Activated CD4-positive, alpha-beta T cell treated with anti-CD3 and anti-CD28 coated beads for 36 hours (primary cell): ENCODE measurements around the gene SGK2. TPM values are rescaled to one million over a fixed set of nuclear protein-coding genes. Genes with fewer than 3 reads are reported as not detected.

ENCODE experiments used
- ATAC-seq: fragments of 200-7000 bp; cut with Tn5 transposase; one replicate; pipeline ENCODE4 v1.10.0; 2021; ENCODE audit warnings: mild to moderate bottlenecking, moderate library complexity
- CTCF ChIA-PET: fragments of 350-600 bp; sonication (Branson Sonifier 250); formaldehyde crosslinking; loops from one replicate; lab custom pipeline; 2021; ENCODE audit warnings: antibody characterized with exemption; lab: Charles Lee
- POLR2A ChIA-PET: fragments of 350-600 bp; sonication (Branson Sonifier 250); formaldehyde crosslinking; loops from one replicate; lab custom pipeline; 2021; ENCODE audit warnings: antibody characterized with exemption, inconsistent platforms; lab: Charles Lee
- DNase-seq: peaks from one replicate; pipeline ENCODE4 v3.0.0-alpha.2; 2020
- H3K27ac Mint-ChIP-seq: one replicate; pipeline ENCODE4 v1.8.0; 2021; ENCODE audit warnings: mixed read lengths
- H3K27me3 Mint-ChIP-seq: one replicate; pipeline ENCODE4 v1.8.0; 2021; ENCODE audit warnings: mixed read lengths
- H3K36me3 Mint-ChIP-seq: one replicate; pipeline ENCODE4 v1.8.0; 2021; ENCODE audit warnings: low read depth, mixed read lengths
- H3K4me1 Mint-ChIP-seq: one replicate; pipeline ENCODE4 v1.8.0; 2021; ENCODE audit warnings: mixed read lengths
- H3K4me3 Mint-ChIP-seq: one replicate; pipeline ENCODE4 v1.8.0; 2021; ENCODE audit warnings: mild to moderate bottlenecking, moderate library complexity, mixed read lengths
- H3K9me3 Mint-ChIP-seq: one replicate; pipeline ENCODE4 v1.8.0; 2021; ENCODE audit warnings: low read depth, mixed read lengths
- intact Hi-C, 2 experiments: fragments of 100-400 bp; cut with DNase I in 1 of 2; cut with micrococcal nuclease in 1 of 2; formaldehyde crosslinking; loops; one replicate each; pipeline versions ENCODE4 v1.14.2 to v1.15.1; 2022 to 2024; cut with DNase I, micrococcal nuclease
- total RNA-seq, 2 experiments: library from RNA; stranded (reverse); gene quantifications; one replicate each; pipeline ENCODE4 v1.2.3, GENCODE V29; 2021

Gene SGK2
- total RNA-seq, 2 experiments from 2014 or later = 0.27 to 0.65 TPM

DNA sequence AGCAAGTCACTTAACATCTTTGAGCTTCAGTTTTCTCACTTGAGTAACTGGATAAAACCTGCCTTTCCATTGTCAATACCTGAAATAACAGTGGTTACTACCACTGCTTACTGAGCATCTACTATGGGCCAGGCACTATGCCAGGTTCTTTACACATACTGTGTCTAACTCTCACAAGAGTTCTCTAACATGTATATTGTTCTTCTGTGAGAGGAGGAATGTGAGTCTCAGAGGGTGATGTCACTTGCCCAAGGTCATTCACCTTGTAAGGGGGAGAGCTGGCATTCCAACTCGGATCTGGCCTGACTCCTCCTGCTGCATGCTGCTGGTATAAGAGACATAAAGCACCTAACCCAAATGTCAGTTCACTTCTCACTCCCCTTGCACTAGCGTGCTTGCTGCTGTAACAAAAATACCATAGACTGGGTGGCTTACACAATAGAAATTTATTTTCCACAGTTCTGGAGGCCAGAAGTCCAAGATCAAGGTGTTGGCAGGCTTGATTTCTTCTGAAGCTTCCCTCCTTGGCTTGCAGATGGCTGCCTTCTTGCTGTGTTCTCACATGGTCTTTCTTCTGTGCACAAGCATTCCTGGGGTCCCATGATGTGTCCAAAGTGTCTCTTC is 21.9 kb upstream of the SGK2 start:
- ChIA-PET CTCF (interaction anchor here (0.6 to 1.1 kb wide), 3 partner anchors 45 to 544 kb away, joined by 3 to 4 read pairs (median 3); no protein-coding TSS in a partner anchor), POLR2A (no interaction called here)
- Mint-ChIP-seq H3K4me3 (no peak overlapping the region), H3K36me3 (no peaks in the 10 kb centered on the region), H3K27me3 (no peaks in the 10 kb centered on the region), H3K9me3 (no peaks in the 10 kb centered on the region), H3K27ac (no peak overlapping the region), H3K4me1 (no peaks in the 10 kb centered on the region)
- DNase-seq (no peak), ATAC-seq (no peak)
- intact Hi-C loops = loop anchor here in 1 of 2 experiments (2.0 to 5.0 kb wide), 2 partner anchors 155 to 544 kb away; no protein-coding TSS in a partner anchor

DNA sequence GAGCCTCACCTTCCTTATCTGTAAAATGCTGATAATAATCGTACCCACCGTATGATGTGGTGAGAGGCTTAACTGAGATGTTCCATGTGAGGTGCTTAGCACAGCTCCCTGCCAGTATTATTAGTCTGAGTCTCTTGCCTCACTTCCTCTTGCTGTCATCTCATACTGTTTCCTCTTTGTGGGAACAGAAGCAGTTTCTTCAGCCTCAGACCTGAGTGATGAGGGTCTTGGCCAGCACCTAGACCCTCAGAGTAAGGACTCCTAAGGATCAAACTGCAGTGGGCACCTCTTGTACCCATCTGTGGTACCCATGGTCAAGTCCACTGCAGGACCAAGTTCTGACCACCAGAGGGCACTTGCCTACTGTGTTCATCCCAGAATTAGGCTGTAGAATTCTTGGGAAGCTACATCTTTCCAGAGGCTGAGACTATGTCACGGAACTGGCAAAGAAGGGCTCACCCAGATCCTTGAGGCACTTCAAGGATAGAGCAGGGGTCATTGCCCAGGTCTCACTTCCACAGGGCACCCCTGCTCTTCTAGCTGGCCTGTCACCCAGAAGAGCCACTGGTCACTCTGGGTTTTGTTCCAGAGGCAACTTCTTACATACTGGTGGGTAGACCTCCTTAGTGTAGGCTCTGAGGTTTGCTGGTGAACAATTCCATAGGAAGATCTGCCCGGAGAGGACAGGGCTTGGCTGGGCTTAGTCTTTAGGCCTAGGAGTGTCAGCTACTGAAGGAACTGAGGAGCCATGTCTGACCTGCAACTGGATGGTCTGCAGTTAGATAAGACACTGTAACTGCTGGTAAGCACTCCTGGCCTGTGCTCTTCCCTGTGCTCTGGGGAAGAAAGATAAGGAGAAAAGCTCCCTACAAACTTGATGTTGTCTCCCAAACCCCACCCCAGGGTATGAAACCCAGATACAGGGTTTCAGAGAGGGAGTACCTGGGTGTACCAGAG is 20.6 kb upstream of the SGK2 start:
- no peak overlapping the region for H3K4me3 Mint-ChIP-seq
- H3K4me1 Mint-ChIP-seq = no peaks in the 10 kb centered on the region
- H3K27ac Mint-ChIP-seq = no peak overlapping the region
- ChIA-PET POLR2A (no interaction called here), CTCF (interaction anchor here (0.5 to 2.5 kb wide), 19 partner anchors 8 to 558 kb away, joined by 3 to 13 read pairs (median 4); partner anchors contain the start of gene IFT52)
- intact Hi-C loops = loop anchor here (1.0 to 5.0 kb wide), 4 partner anchors 154 to 543 kb away; no protein-coding TSS in a partner anchor
- no peaks in the 10 kb centered on the region for H3K27me3 Mint-ChIP-seq
- H3K36me3 Mint-ChIP-seq = no peaks in the 10 kb centered on the region
- no peaks in the 10 kb centered on the region for H3K9me3 Mint-ChIP-seq
- ATAC-seq (peak; percentile 47), DNase-seq (peak; percentile 70)

DNA sequence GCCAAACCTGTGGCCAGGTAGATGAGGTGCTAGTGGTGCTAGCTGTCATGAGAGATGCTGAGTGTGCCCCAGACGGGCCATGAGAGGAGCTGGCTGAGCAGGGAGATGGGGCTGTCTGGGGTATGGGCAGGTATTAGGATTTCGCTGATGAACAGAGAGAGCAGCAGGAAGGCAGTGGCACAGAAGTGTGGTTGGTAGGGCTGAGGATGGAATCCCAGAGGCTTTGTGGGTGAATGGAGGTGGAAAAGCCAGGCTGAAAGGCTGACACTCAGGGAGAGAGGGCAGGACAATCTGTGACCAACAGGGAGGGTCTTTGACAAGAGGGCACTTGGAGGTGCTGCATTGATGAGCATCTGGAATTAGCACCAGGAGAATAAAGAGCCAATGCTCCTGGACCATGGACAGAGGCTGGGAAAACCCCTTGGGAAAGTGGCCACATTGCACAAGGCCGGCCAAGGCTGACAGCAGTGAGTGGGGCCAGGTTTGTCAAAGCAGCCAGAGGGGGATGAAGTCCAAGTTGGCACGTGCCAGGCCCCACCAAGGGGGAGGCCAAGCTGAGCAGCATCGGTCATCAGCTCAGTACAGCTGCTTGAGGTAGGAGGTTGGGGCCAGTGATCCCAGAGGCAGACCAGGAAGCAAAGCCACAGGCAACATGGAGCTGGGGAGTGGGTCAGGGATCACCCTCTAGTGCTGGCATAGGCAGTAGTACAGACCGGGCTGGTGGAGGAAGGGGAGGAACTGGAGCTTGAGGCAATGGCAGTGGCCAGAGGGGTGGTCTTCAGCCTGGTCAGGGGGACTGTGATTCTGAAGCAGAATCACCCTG is 19.7 kb upstream of the SGK2 start:
- Mint-ChIP-seq H3K27ac (no peak overlapping the region), H3K4me3 (no peak overlapping the region), H3K36me3 (no peaks in the 10 kb centered on the region), H3K9me3 (no peaks in the 10 kb centered on the region), H3K4me1 (no peaks in the 10 kb centered on the region), H3K27me3 (no peaks in the 10 kb centered on the region)
- ATAC-seq = no peak
- CTCF ChIA-PET = interaction anchor here (0.5 to 2.5 kb wide), 15 partner anchors 7 to 551 kb away, joined by 3 to 13 read pairs (median 3); partner anchors contain the start of gene IFT52
- intact Hi-C loops = loop anchor here (1.0 to 5.0 kb wide), 3 partner anchors 153 to 542 kb away; no protein-coding TSS in a partner anchor
- DNase-seq = no peak
- POLR2A ChIA-PET = no interaction called here

DNA sequence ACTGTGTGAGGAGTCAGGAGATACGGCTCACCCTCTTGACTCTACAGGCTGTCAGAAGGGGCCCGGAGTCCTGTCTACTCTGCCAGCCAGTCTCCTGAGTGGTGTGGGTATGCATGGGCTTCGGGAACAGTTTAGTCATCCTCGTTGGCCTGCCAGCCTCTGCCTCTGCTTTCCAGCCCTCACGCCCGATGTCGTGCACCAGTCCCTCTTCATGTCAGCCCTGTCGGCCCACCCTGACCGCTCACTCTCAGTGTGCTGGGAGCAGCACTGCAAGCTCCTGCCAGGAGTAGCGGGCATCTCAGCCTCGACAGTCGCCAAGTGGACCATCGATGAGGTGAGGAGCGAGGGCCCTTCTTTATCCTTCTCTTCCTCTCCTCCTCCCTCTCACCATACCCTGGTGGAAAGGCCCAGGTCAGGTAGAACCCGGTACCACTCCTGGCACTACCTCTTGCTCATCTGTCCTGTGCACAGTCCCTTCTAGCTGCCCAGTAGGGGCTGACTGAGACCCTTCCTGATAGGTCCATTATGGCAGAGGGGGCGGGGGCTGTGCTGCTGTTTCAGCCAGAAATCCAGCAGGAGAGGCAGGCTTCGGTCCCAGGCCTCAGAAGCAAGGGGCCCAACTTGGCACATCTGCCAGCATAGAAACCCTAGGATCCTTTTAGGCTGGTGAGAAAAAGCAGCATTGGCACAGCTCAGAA is 18.7 kb upstream of the SGK2 start:
- no peak for DNase-seq
- no peaks in the 10 kb centered on the region for H3K4me1 Mint-ChIP-seq
- CTCF ChIA-PET = interaction anchor here (0.7 to 2.5 kb wide), 2 partner anchors 153 to 248 kb away, joined by 3 to 13 read pairs; no protein-coding TSS in a partner anchor
- H3K27me3 Mint-ChIP-seq = no peaks in the 10 kb centered on the region
- intact Hi-C loops = loop anchor here in 1 of 2 experiments (5.0 kb wide), 1 partner anchor 152 kb away; no protein-coding TSS in a partner anchor
- POLR2A ChIA-PET = no interaction called here
- ATAC-seq = no peak
- H3K4me3 Mint-ChIP-seq = no peak overlapping the region
- H3K27ac Mint-ChIP-seq = no peak overlapping the region
- H3K9me3 Mint-ChIP-seq = no peaks in the 10 kb centered on the region
- no peaks in the 10 kb centered on the region for H3K36me3 Mint-ChIP-seq

DNA sequence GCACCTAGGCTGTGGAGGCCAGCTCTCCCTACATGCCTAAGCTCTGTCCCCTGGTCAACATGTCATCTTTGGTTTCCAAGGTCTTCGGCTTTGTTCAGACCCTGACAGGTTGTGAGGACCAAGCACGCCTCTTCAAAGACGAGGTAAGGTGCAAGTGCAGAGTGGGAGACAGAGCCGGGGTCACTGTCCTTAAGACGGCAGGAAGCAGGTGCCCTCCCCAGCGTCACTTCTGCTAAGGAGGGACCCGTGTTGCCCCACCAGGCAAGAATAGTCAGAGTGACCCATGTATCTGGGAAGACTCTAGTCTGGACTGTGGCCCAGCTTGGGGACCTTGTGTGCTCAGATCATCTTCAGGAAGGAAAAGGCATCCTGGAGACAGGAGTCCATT is 18.2 kb upstream of the SGK2 start:
- Mint-ChIP-seq H3K27ac (no peak overlapping the region), H3K36me3 (no peaks in the 10 kb centered on the region), H3K4me3 (no peak overlapping the region), H3K9me3 (no peaks in the 10 kb centered on the region), H3K4me1 (no peaks in the 10 kb centered on the region), H3K27me3 (no peaks in the 10 kb centered on the region)
- ChIA-PET POLR2A (no interaction called here), CTCF (no interaction called here)
- DNase-seq (no peak), ATAC-seq (no peak)
- intact Hi-C loops = no loop called here

DNA sequence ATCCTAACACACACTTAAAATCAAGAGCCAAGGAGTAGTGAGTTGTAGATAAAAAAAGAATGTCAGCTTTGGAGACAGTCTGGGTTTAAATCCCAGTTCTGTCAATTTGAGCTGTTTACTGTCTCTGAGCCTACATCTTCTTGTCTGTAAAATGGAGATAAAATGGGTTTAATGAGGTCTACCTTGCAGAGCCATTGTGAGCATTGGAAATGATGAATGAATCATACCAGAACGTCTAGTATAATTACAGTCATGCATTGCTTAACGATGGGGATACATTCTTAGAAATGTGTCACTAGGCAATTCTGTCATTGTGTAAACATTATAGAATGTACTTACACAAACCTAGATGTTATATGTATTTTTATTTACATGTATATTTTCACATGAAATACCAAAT is 17.6 kb upstream of the SGK2 start:
- ATAC-seq (peak; percentile 26), DNase-seq (no peak)
- no peaks in the 10 kb centered on the region for H3K36me3 Mint-ChIP-seq
- no peaks in the 10 kb centered on the region for H3K9me3 Mint-ChIP-seq
- H3K27me3 Mint-ChIP-seq = no peaks in the 10 kb centered on the region
- H3K4me1 Mint-ChIP-seq = no peaks in the 10 kb centered on the region
- H3K4me3 Mint-ChIP-seq = no peak overlapping the region
- ChIA-PET POLR2A (no interaction called here), CTCF (no interaction called here)
- intact Hi-C loops = no loop called here
- H3K27ac Mint-ChIP-seq = no peak overlapping the region

DNA sequence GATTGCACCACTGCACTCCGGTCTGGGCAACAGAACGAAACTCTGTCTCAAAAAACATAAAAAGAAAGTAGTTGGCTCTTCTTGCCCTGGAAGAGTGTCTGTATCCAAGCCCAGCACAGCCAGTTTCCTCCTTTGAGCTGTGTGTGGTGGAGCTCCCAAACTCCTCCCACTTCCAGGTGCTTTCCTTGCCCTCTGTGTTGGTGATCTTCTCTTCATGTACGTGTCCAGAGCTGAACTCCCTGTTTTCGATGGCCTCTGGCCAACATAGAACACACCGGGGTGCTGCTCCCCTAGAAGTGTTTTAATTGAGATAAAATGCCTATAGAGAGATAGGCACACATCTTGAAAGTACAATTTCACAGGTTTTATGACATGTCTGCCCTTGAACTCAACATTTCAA is 16.7 kb upstream of the SGK2 start:
- H3K4me1 Mint-ChIP-seq = no peaks in the 10 kb centered on the region
- no peaks in the 10 kb centered on the region for H3K36me3 Mint-ChIP-seq
- DNase-seq (no peak), ATAC-seq (no peak)
- POLR2A ChIA-PET = no interaction called here
- no peak overlapping the region for H3K4me3 Mint-ChIP-seq
- intact Hi-C loops = no loop called here
- CTCF ChIA-PET = no interaction called here
- no peaks in the 10 kb centered on the region for H3K27me3 Mint-ChIP-seq
- no peak overlapping the region for H3K27ac Mint-ChIP-seq
- no peaks in the 10 kb centered on the region for H3K9me3 Mint-ChIP-seq

DNA sequence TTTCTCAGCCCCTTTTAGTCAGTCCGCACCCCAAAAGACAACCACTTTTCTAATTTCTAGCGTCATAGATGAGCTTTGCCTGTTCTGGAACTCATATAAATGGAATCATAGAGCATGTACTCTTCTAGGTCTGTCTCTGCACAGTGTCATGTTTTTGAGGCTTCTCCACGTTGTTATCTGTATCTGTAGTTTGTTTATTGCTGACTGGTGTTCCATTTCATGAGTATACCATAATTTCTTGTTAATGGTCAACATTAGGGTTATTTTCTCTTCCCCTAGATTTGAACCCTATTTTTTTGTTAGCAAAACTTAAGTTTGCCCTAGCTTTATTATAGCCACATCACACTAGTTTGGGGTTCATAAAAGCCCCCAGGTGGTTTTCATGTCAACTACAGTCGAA is 16.2 kb upstream of the SGK2 start:
- Mint-ChIP-seq H3K27ac (no peak overlapping the region), H3K4me1 (no peaks in the 10 kb centered on the region), H3K9me3 (no peaks in the 10 kb centered on the region), H3K27me3 (no peaks in the 10 kb centered on the region), H3K4me3 (no peak overlapping the region), H3K36me3 (peaks cover 3% of the 10 kb centered on the region)
- ATAC-seq (no peak), DNase-seq (no peak)
- ChIA-PET CTCF (interaction anchor here (0.6 kb wide), 1 partner anchor 119 kb away, joined by 4 read pairs; no protein-coding TSS in a partner anchor), POLR2A (no interaction called here)
- intact Hi-C loops = no loop called here

DNA sequence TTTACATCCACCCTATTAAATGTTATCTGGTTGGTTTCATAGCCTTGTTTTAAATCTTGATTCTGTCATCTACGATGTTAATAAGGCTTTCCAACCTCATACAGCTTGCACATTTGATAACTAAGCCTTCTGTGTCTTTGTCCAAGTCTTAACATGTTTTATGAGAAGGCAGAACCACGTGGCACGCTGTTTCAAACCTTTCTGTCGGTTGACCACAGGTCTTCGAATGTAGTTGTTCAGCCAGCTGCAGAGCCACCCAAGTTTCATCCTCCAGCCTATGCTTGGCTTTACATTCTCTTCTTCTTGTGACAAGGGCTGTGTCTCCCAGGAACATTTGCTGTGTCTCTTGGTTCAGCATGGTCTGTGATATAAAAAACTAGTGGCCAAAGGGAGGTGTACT is 15.7 kb upstream of the SGK2 start:
- Mint-ChIP-seq H3K27me3 (no peaks in the 10 kb centered on the region), H3K9me3 (no peaks in the 10 kb centered on the region), H3K36me3 (peaks cover 3% of the 10 kb centered on the region), H3K4me1 (no peaks in the 10 kb centered on the region), H3K4me3 (no peak overlapping the region), H3K27ac (no peak overlapping the region)
- ChIA-PET POLR2A (no interaction called here), CTCF (interaction anchor here (0.6 kb wide), 1 partner anchor 118 kb away, joined by 4 read pairs; no protein-coding TSS in a partner anchor)
- DNase-seq (no peak), ATAC-seq (no peak)
- intact Hi-C loops = no loop called here

DNA sequence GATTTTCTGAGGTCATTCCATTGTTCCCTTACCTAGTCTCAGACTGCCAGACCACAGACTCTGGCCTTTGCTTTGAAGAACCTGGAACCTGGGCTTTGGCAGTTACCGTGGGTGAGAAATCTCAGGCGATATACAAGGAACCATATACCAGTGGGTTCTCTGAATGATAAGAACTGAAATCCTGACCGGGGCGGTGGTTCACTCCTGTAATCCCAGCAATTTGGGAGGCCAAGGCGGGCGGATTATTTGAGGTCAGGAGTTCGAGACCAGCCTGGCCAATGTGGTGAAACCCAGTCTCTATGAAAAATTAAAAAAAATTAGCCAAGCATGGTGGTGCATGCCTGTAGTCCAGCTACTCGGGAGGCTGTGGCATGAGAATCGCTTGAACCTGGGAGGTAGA is 14.3 kb upstream of the SGK2 start:
- POLR2A ChIA-PET = no interaction called here
- CTCF ChIA-PET = no interaction called here
- DNase-seq (no peak), ATAC-seq (no peak)
- intact Hi-C loops = no loop called here
- no peaks in the 10 kb centered on the region for H3K9me3 Mint-ChIP-seq
- no peak overlapping the region for H3K27ac Mint-ChIP-seq
- no peaks in the 10 kb centered on the region for H3K4me1 Mint-ChIP-seq
- H3K36me3 Mint-ChIP-seq = peaks cover 3% of the 10 kb centered on the region
- no peaks in the 10 kb centered on the region for H3K27me3 Mint-ChIP-seq
- H3K4me3 Mint-ChIP-seq = no peak overlapping the region
